Activated CD4-positive, alpha-beta T cell treated with anti-CD3 and anti-CD28 coated beads, Interleukin-2, amount 10 ng/mL, durations not matched to agents 7 days and 5 days (primary cell): ENCODE results near the gene STRN4. TPM values are rescaled to one million over a fixed set of nuclear protein-coding genes. Genes with fewer than 3 reads are reported as not detected.

Experiments
- CTCF ChIA-PET: fragments of 350-600 bp; sonication (Branson Sonifier 250); formaldehyde crosslinking; loops from one replicate; lab custom pipeline; 2021; ENCODE audit warnings: antibody characterized with exemption; lab: Charles Lee
- POLR2A ChIA-PET: fragments of 350-600 bp; sonication (Branson Sonifier 250); formaldehyde crosslinking; loops from one replicate; lab custom pipeline; 2021; ENCODE audit warnings: antibody characterized with exemption; lab: Charles Lee
- DNase-seq: peaks from one replicate; pipeline ENCODE4 v3.0.0-alpha.2; 2020
- H3K27ac Mint-ChIP-seq: one replicate; pipeline ENCODE4 v1.8.0; 2021; ENCODE audit warnings: mild to moderate bottlenecking, moderate library complexity, mixed read lengths
- H3K27me3 Mint-ChIP-seq: one replicate; pipeline ENCODE4 v1.8.0; 2021; ENCODE audit warnings: mixed read lengths
- H3K36me3 Mint-ChIP-seq: one replicate; pipeline ENCODE4 v1.8.0; 2021; ENCODE audit warnings: low read depth, mixed read lengths
- H3K4me1 Mint-ChIP-seq: one replicate; pipeline ENCODE4 v1.8.0; 2021; ENCODE audit warnings: mixed read lengths
- H3K4me3 Mint-ChIP-seq: one replicate; pipeline ENCODE4 v1.8.0; 2021; ENCODE audit warnings: mild to moderate bottlenecking, moderate library complexity, mixed read lengths
- H3K9me3 Mint-ChIP-seq: one replicate; pipeline ENCODE4 v1.8.0; 2021; ENCODE audit warnings: mixed read lengths
- total RNA-seq, 2 experiments: library from RNA; stranded (reverse); gene quantifications; one replicate each; pipeline ENCODE4 v1.2.3, GENCODE V29; 2021

Gene STRN4
- total RNA-seq, 2 experiments from 2014 or later: 77.9 to 86.4 TPM

- POLR2A ChIA-PET: no interaction called here
- Mint-ChIP-seq H3K4me1 (peaks cover 16% of the 10 kb centered on the region), H3K27ac (no peak overlapping the region), H3K4me3 (no peak overlapping the region), H3K36me3 (peaks cover 3% of the 10 kb centered on the region), H3K27me3 (no peaks in the 10 kb centered on the region), H3K9me3 (no peaks in the 10 kb centered on the region)
- DNase-seq: no peak
- CTCF ChIA-PET: interaction anchor here (0.6 to 4.0 kb wide), 8 partner anchors 11 to 94 kb away, joined by 3 to 35 read pairs (median 8); partner anchors contain the start of gene DACT3
These were observed 9.0 kb upstream of the STRN4 start for GRCh38 chr19:46755077-46755852.

- H3K4me1 Mint-ChIP-seq: peaks cover 18% of the 10 kb centered on the region
- ChIA-PET POLR2A (no interaction called here), CTCF (interaction anchor here (0.5 to 5.1 kb wide), 24 partner anchors 9 to 245 kb away, joined by 3 to 42 read pairs (median 4); partner anchors contain the start of genes AP2S1, DACT3 and SLC1A5)
- H3K36me3 Mint-ChIP-seq: peaks cover 5% of the 10 kb centered on the region
- H3K27me3 Mint-ChIP-seq: no peaks in the 10 kb centered on the region
- H3K9me3 Mint-ChIP-seq: no peaks in the 10 kb centered on the region
- H3K4me3 Mint-ChIP-seq: no peak overlapping the region
- no peak overlapping the region for H3K27ac Mint-ChIP-seq
- DNase-seq: peak; percentile 83
These were observed 7.3 kb upstream of the STRN4 start for GRCh38 chr19:46753420-46754155.

- Mint-ChIP-seq H3K36me3 (peaks cover 6% of the 10 kb centered on the region), H3K9me3 (no peaks in the 10 kb centered on the region), H3K27me3 (no peaks in the 10 kb centered on the region), H3K4me3 (peak overlapping the region; percentile 38), H3K27ac (no peak overlapping the region), H3K4me1 (peaks cover 39% of the 10 kb centered on the region)
- POLR2A ChIA-PET: interaction anchor here (0.7 kb wide), 1 partner anchor 92 kb away, joined by 3 read pairs; no protein-coding TSS in a partner anchor
- CTCF ChIA-PET: interaction anchor here (0.6 to 1.5 kb wide), 4 partner anchors 18 to 1628 kb away, joined by 3 to 8 read pairs (median 7); no protein-coding TSS in a partner anchor
- peak; percentile 83 for DNase-seq
These were observed 2.3 kb upstream of the STRN4 start for GRCh38 chr19:46748325-46749109.

- no peaks in the 10 kb centered on the region for H3K9me3 Mint-ChIP-seq
- peak within 1 kb of the TSS; percentile 93 for H3K4me3 Mint-ChIP-seq
- ChIA-PET CTCF (interaction anchor here (2.3 kb wide), 1 partner anchor 9 kb away, joined by 12 read pairs; no protein-coding TSS in a partner anchor), POLR2A (no interaction called here)
- H3K27ac Mint-ChIP-seq: peak within 1 kb of the TSS; percentile 91
- peaks cover 15% of the 10 kb centered on the region for H3K36me3 Mint-ChIP-seq
- DNase-seq: peak; percentile 32
- H3K4me1 Mint-ChIP-seq: peaks cover 55% of the 10 kb centered on the region
- no peaks in the 10 kb centered on the region for H3K27me3 Mint-ChIP-seq
These were observed 549 bp downstream of the STRN4 start, which contains the start of gene FKRP for GRCh38 chr19:46745521-46746280. Gene FKRP, plus strand, starts transcription at chr19:46746057. Its CDS starts 9,394 bp downstream, at chr19:46755451.

GRCh38 chr19:46745030-46745429 lies 1.2 kb downstream of the STRN4 start:
- POLR2A ChIA-PET: no interaction called here
- Mint-ChIP-seq H3K4me3 (peak overlapping the region; percentile 93), H3K27me3 (no peaks in the 10 kb centered on the region), H3K36me3 (peaks cover 15% of the 10 kb centered on the region), H3K9me3 (no peaks in the 10 kb centered on the region), H3K4me1 (peaks cover 58% of the 10 kb centered on the region), H3K27ac (peak overlapping the region; percentile 91)
- DNase-seq: no peak
- CTCF ChIA-PET: interaction anchor here (0.6 to 2.3 kb wide), 3 partner anchors 9 to 196 kb away, joined by 5 to 12 read pairs (median 6); no protein-coding TSS in a partner anchor

- DNase-seq: no peak
- Mint-ChIP-seq H3K4me1 (peaks cover 57% of the 10 kb centered on the region), H3K36me3 (peaks cover 14% of the 10 kb centered on the region), H3K27me3 (no peaks in the 10 kb centered on the region), H3K4me3 (peak overlapping the region; percentile 93), H3K27ac (peak overlapping the region; percentile 55), H3K9me3 (no peaks in the 10 kb centered on the region)
- ChIA-PET POLR2A (interaction anchor here (0.5 kb wide), 1 partner anchor 1027 kb away, joined by 4 read pairs; no protein-coding TSS in a partner anchor), CTCF (interaction anchor here (0.5 to 2.3 kb wide), 4 partner anchors 10 to 196 kb away, joined by 4 to 12 read pairs (median 6); no protein-coding TSS in a partner anchor)
These were observed 2.1 kb downstream of the STRN4 start for GRCh38 chr19:46744005-46744691.

GRCh38 chr19:46742926-46743480 lies 3.2 kb downstream of the STRN4 start:
- no peaks in the 10 kb centered on the region for H3K9me3 Mint-ChIP-seq
- H3K4me3 Mint-ChIP-seq: no peak overlapping the region
- ChIA-PET CTCF (interaction anchor here (1.0 to 1.7 kb wide), 2 partner anchors 14 to 98 kb away, joined by 3 to 6 read pairs; no protein-coding TSS in a partner anchor), POLR2A (no interaction called here)
- H3K4me1 Mint-ChIP-seq: peaks cover 52% of the 10 kb centered on the region
- H3K36me3 Mint-ChIP-seq: peaks cover 10% of the 10 kb centered on the region
- H3K27ac Mint-ChIP-seq: no peak overlapping the region
- no peak for DNase-seq
- no peaks in the 10 kb centered on the region for H3K27me3 Mint-ChIP-seq

- peaks cover 20% of the 10 kb centered on the region for H3K36me3 Mint-ChIP-seq
- H3K4me1 Mint-ChIP-seq: peaks cover 41% of the 10 kb centered on the region
- H3K4me3 Mint-ChIP-seq: no peak overlapping the region
- no peaks in the 10 kb centered on the region for H3K9me3 Mint-ChIP-seq
- no peak overlapping the region for H3K27ac Mint-ChIP-seq
- POLR2A ChIA-PET: no interaction called here
- no peaks in the 10 kb centered on the region for H3K27me3 Mint-ChIP-seq
- CTCF ChIA-PET: interaction anchor here (0.7 to 1.7 kb wide), 8 partner anchors 10 to 108 kb away, joined by 3 to 10 read pairs (median 3); no protein-coding TSS in a partner anchor
- no peak for DNase-seq
These were observed 4.8 kb downstream of the STRN4 start for GRCh38 chr19:46741447-46741846.

- peaks cover 28% of the 10 kb centered on the region for H3K4me1 Mint-ChIP-seq
- no peaks in the 10 kb centered on the region for H3K9me3 Mint-ChIP-seq
- ChIA-PET POLR2A (no interaction called here), CTCF (interaction anchor here (0.6 kb wide), 2 partner anchors 14 to 97 kb away, joined by 3 read pairs; no protein-coding TSS in a partner anchor)
- H3K4me3 Mint-ChIP-seq: no peak overlapping the region
- DNase-seq: no peak
- no peak overlapping the region for H3K27ac Mint-ChIP-seq
- peaks cover 20% of the 10 kb centered on the region for H3K36me3 Mint-ChIP-seq
- H3K27me3 Mint-ChIP-seq: no peaks in the 10 kb centered on the region
These were observed 6.9 kb downstream of the STRN4 start for GRCh38 chr19:46739290-46739771.

GRCh38 chr19:46737761-46738171 lies 8.5 kb downstream of the STRN4 start:
- DNase-seq: no peak
- no peaks in the 10 kb centered on the region for H3K9me3 Mint-ChIP-seq
- CTCF ChIA-PET: interaction anchor here (0.6 to 1.4 kb wide), 3 partner anchors 9 to 89 kb away, joined by 3 to 4 read pairs (median 3); no protein-coding TSS in a partner anchor
- no peaks in the 10 kb centered on the region for H3K27me3 Mint-ChIP-seq
- peaks cover 23% of the 10 kb centered on the region for H3K36me3 Mint-ChIP-seq
- H3K4me3 Mint-ChIP-seq: no peak overlapping the region
- peaks cover 15% of the 10 kb centered on the region for H3K4me1 Mint-ChIP-seq
- POLR2A ChIA-PET: no interaction called here
- H3K27ac Mint-ChIP-seq: no peak overlapping the region
